ENCODE data around the gene NR2F1-AS1.

The NR2F1-AS1 gene

GRCh38 chr5:93603078-93603792 is 22.2 kb upstream of the NR2F1-AS1 start:
- DNase-seq, result no peak

- no peak for DNase-seq
Observed at GRCh38 chr5:93602241-93603077, 21.4 kb upstream of the NR2F1-AS1 start.

- no peak for DNase-seq
Observed at GRCh38 chr5:93601802-93602155, 20.8 kb upstream of the NR2F1-AS1 start.

GRCh38 chr5:93601071-93601801 is 20.2 kb upstream of the NR2F1-AS1 start:
- DNase-seq, result no peak

- peak; percentile 7 for DNase-seq
Observed at GRCh38 chr5:93600409-93601070, 19.5 kb upstream of the NR2F1-AS1 start.

- no peak for DNase-seq
Observed at GRCh38 chr5:93599399-93600120, 18.5 kb upstream of the NR2F1-AS1 start.

- DNase-seq, result no peak
Observed at GRCh38 chr5:93599001-93599379, 18.0 kb upstream of the NR2F1-AS1 start.

GRCh38 chr5:93598091-93599000 is 17.3 kb upstream of the NR2F1-AS1 start:
- DNase-seq, result no peak

GRCh38 chr5:93596676-93597490 is 15.9 kb upstream of the NR2F1-AS1 start:
- no peak for DNase-seq

GRCh38 chr5:93596310-93596675 is 15.3 kb upstream of the NR2F1-AS1 start:
- DNase-seq, result no peak

GRCh38 chr5:93595420-93596147 is 14.6 kb upstream of the NR2F1-AS1 start:
- no peak for DNase-seq

- DNase-seq, result no peak
Observed at GRCh38 chr5:93594591-93595419, 13.8 kb upstream of the NR2F1-AS1 start.

- DNase-seq, result no peak
Observed at GRCh38 chr5:93593476-93594131, 12.6 kb upstream of the NR2F1-AS1 start.

- no peak for DNase-seq
Observed at GRCh38 chr5:93592883-93593282, 11.9 kb upstream of the NR2F1-AS1 start.

- no peak for DNase-seq
Observed at GRCh38 chr5:93591323-93591945, 10.4 kb upstream of the NR2F1-AS1 start.

GRCh38 chr5:93590493-93590892 is 9.5 kb upstream of the NR2F1-AS1 start:
- DNase-seq, result no peak

- no peak for DNase-seq
Observed at GRCh38 chr5:93589829-93590215, 8.8 kb upstream of the NR2F1-AS1 start.
